Left ventricle myocardium inferior (tissue), 1 donor: Measurements from ENCODE around the gene UVRAG. TPM values are rescaled to one million over a fixed set of nuclear protein-coding genes. Genes with fewer than 3 reads are reported as not detected.

Source experiments
- DNase-seq: peaks from one replicate; pipeline ENCODE4 v3.0.0-alpha.2; 2020
- H3K27ac ChIP-seq: fragments of 200-600 bp; replicated peaks from 2 replicates; pipeline ENCODE4 v1.8.0; 2021
- H3K27me3 ChIP-seq: fragments of 200-600 bp; 2 replicates; pipeline ENCODE4 v1.8.0; 2021; ENCODE audit warnings: low read depth
- H3K36me3 ChIP-seq: fragments of 200-600 bp; 2 replicates; pipeline ENCODE4 v1.8.0; 2021
- H3K4me1 ChIP-seq: fragments of 200-600 bp; 2 replicates; pipeline ENCODE4 v1.8.0; 2021
- H3K4me3 ChIP-seq: fragments of 200-600 bp; 2 replicates; pipeline ENCODE4 v1.8.0; 2021; ENCODE audit warnings: mild to moderate bottlenecking, moderate library complexity
- H3K9me3 ChIP-seq: fragments of 200-600 bp; replicated peaks from 2 replicates; pipeline ENCODE4 v1.8.0; 2021
- intact Hi-C: fragments of 100-400 bp; cut with micrococcal nuclease; formaldehyde crosslinking; loops from one replicate; pipeline ENCODE4 v1.11.0; 2022
- total RNA-seq: library from RNA; stranded (reverse); fragmentation: NEBNext Ultra II Directional; extraction: Animal tissue kit (Norgen Biotek cat#: 25700); gene quantifications from one replicate; pipeline ENCODE4 v1.2.1, GENCODE V29; 2021
- TF ChIP-seq, protein P1 (sequence below): fragments of 200-600 bp; IDR thresholded peaks from 2 replicates; pipeline ENCODE4 v1.8.0; 2021; ENCODE audit warnings: antibody characterized with exemption, mild to moderate bottlenecking, borderline replicate concordance
- donor health status: DM: no; HTN: yes; CAD: no; lungs with severe emphysema.

UVRAG gene
- total RNA-seq, 1 donor from 2014 or later, result 11.4 TPM

- TF ChIP-seq, protein P1, sequence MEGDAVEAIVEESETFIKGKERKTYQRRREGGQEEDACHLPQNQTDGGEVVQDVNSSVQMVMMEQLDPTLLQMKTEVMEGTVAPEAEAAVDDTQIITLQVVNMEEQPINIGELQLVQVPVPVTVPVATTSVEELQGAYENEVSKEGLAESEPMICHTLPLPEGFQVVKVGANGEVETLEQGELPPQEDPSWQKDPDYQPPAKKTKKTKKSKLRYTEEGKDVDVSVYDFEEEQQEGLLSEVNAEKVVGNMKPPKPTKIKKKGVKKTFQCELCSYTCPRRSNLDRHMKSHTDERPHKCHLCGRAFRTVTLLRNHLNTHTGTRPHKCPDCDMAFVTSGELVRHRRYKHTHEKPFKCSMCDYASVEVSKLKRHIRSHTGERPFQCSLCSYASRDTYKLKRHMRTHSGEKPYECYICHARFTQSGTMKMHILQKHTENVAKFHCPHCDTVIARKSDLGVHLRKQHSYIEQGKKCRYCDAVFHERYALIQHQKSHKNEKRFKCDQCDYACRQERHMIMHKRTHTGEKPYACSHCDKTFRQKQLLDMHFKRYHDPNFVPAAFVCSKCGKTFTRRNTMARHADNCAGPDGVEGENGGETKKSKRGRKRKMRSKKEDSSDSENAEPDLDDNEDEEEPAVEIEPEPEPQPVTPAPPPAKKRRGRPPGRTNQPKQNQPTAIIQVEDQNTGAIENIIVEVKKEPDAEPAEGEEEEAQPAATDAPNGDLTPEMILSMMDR, result no peak
- peak overlapping the region; percentile 90 for H3K27ac ChIP-seq
- H3K4me1 ChIP-seq, result peaks cover 75% of the 10 kb centered on the region
- H3K36me3 ChIP-seq, result no peaks in the 10 kb centered on the region
- peak overlapping the region; percentile 36 for H3K4me3 ChIP-seq
- no peaks in the 10 kb centered on the region for H3K9me3 ChIP-seq
- no peaks in the 10 kb centered on the region for H3K27me3 ChIP-seq
- intact Hi-C loops, result no loop called here
- DNase-seq, result no peak
These were observed 11.6 kb downstream of the UVRAG start for GRCh38 chr11:75826461-75827230.

DNA sequence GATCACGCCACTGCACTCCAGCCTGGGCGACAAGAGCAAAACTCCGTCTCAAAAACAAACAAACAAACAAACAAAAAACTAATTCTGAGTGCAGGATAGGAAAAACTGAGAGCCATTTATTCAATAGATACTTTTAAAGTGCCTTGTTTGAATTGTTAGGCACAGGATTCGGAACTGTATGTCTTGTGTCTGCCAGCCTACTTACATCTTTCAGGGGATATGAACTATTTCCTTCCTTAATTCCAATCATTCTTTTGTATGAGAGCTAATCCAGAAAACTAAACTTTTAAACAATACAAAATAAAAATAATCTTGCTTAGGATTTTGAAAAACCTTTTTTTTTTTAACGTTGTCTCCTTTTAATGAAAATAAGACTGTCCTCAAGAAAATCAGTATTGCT is 12.6 kb downstream of the UVRAG start:
- Histone ChIP-seq H3K27ac (peak overlapping the region; percentile 90), H3K4me3 (peak overlapping the region; percentile 36), H3K4me1 (peaks cover 79% of the 10 kb centered on the region), H3K27me3 (no peaks in the 10 kb centered on the region), H3K36me3 (no peaks in the 10 kb centered on the region), H3K9me3 (no peaks in the 10 kb centered on the region)
- intact Hi-C loops, result no loop called here
- TF ChIP-seq, protein P1, result no peak
- DNase-seq, result no peak

DNA sequence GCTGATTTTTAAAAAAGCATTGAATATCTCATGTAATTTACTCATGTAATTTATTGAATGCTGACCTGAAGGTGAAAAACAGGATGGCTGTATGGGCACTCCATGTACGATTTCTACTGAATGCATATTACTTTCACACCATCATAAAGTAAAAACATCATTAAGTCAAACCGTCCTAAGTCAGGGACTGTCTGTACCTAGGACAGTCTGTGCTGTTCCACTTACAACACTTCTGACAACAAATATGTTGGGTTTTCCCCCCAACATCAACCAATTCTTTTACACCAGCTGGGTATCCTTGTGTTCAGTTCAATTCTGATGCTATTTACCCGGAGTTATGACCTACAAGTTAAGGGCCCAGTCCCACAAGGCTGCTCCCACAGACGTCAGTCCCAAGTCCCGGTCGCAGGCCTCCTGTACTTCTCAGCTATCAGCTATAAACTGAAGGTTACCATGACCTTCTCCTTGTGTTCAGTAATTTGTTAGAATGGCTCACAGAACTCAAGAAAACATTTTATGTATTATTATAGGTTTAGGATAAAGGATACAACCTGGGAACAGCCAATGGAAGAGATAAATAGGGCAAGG is 17.0 kb downstream of the UVRAG start:
- Histone ChIP-seq H3K27ac (no peak overlapping the region), H3K4me1 (peaks cover 44% of the 10 kb centered on the region), H3K9me3 (no peaks in the 10 kb centered on the region), H3K36me3 (no peaks in the 10 kb centered on the region), H3K27me3 (no peaks in the 10 kb centered on the region), H3K4me3 (no peak overlapping the region)
- intact Hi-C loops, result no loop called here
- DNase-seq, result no peak
- TF ChIP-seq, protein P1, result no peak

- TF ChIP-seq, protein P1, result no peak
- no peak for DNase-seq
- intact Hi-C loops, result no loop called here
- Histone ChIP-seq H3K9me3 (no peaks in the 10 kb centered on the region), H3K36me3 (peaks cover 7% of the 10 kb centered on the region), H3K4me1 (peaks cover 31% of the 10 kb centered on the region), H3K27ac (no peak overlapping the region), H3K27me3 (no peaks in the 10 kb centered on the region), H3K4me3 (no peak overlapping the region)
These were observed 19.7 kb downstream of the UVRAG start for GRCh38 chr11:75834728-75835127.

DNA sequence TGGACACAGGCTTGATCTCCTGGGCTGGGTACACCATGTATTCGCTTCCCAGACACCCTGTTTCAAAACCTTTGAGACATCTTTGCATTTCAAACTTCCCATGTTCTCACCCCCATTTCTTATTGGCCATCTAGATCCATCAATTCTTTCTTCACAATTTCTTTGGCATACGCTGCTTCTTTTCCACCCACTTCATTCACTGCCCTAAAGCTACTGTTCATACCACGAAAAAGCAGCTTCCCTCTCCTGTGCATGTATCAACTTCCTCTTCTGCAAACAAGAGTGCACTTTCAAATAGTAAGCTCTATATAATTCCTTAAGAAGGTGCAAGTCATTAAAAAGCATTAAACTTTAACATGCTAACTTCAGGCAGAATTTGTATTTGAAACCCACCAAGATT is 21.4 kb downstream of the UVRAG start:
- no peak for DNase-seq
- TF ChIP-seq, protein P1, result no peak
- H3K27me3 ChIP-seq, result no peaks in the 10 kb centered on the region
- H3K27ac ChIP-seq, result no peak overlapping the region
- H3K4me3 ChIP-seq, result no peak overlapping the region
- peaks cover 7% of the 10 kb centered on the region for H3K36me3 ChIP-seq
- H3K4me1 ChIP-seq, result peaks cover 48% of the 10 kb centered on the region
- no peaks in the 10 kb centered on the region for H3K9me3 ChIP-seq
- intact Hi-C loops, result no loop called here
